SIG-M5 (cell line): ENCODE results near the gene TMEM175.

ENCODE experiments used
- DNase-seq: peaks from one replicate; lab custom pipeline; 2025; lab: John Stamatoyannopoulos, UW

The TMEM175 gene

DNA sequence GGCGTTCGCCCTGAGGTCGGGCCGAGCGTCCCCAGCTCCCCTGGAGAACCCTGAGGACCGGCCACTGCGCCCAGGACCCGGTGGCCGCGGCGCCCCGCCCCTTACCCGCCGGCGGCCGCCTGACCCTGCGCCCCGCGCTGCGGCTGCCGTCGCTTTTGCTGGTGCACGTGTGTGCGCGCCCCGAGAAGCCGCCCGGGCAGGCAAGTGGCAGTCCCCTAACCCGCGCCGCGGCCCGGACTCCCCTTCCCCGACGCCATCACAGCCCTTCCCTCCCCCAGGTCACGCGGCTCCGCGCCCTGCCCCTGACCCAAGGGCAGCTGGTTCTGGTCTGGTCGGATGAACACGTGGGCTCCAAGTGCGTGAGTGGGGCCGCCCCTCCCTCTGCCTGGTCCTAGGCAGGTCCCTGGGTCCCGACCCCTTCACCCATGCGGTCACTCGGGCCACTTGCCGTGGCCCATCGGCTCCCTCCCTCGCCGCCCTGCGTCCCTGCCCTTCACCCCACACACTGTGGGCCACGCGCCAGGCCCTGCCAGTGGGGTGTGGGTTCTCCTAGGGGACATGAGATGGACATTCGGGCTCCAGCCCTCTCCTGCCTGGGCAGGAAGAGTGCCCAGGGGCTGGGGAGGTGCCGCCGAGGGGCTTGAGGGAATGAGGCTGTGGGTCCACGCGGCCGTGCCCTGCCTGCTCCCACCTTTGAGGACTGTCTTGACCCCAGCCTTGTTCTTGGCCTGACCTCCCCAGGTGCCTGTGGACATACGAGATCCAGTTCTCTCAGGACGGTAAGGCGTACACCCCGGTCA lies 71.2 kb downstream of the TMEM175 start:
- DNase-seq: no peak

DNA sequence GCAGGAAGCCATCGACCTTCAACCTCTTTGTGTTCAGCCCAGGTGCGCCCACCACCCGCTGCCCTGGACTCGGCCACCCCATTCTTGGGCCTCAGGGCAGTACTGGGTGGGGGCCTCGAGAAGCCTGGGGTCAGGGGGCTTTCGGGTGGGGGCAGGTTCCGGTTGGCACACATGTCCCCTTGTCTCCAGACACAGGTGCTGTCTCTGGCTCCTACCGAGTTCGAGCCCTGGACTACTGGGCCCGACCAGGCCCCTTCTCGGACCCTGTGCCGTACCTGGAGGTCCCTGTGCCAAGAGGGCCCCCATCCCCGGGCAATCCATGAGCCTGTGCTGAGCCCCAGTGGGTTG lies 71.8 kb downstream of the TMEM175 start:
- no peak for DNase-seq

DNA sequence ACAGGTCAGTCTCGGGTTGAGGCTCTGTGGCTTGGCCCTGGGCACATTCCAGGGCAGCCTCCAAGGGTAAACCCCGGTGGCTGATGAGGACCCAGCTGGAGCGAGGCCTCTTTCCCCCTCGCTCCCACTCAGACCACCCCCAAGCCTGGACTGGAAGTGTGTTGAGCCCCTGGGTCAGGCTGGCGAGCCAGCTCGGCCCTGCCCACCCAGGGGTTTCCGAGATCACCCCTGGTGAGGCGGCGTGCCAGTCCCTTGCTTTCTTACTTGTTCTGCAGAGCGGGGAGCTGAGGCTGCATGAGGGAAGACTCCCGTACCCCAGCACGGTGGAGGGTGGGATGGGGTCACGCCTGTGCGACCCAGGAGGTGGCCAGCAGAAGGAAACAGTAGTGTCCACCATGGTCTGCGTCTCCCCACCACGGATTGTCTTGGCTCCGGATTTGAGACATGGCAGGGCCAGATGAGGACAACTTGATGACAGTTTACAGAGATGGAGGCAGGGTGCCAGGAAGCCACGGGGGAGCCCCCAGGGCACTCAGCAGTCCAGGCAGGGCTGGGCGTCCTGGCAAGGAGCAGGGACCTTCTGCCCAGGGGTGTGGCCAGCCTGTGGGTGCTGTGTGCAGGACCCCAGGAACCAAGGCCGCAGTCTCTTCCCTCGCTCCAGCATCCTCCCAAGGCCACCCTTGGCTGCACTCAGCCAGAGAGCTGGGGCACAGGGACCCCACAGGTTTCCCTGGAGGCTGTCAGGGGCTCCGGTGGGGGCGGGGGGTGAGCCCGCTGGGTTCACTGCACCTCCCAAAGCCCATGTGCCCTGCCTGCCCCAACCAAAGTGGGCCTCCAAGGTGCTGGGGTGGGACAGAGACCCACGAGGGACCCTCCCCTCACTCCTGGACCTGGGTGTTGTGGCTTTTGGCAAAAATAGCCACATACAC lies 72.6 kb downstream of the TMEM175 start:
- DNase-seq: no peak

DNA sequence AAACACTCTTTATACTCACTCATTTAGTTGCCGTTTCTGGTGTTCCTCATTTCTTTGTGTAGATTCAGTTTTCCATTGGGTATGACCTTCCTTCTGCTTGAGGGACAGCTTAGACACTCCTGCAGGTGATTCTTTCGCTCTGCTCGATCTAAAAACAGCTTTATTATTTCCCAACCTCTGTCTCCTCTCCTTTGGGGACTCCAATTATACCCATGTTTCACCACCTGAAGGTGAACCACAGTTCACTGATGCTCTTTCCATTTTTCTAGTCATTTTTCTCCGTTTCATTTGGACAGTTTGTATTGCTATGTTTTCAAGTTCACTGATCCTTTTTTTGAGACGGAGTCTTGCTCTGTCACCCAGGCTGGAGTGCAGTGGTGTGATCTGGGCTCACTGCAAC lies 74.6 kb downstream of the TMEM175 start:
- no peak for DNase-seq
